Neuronal stem cell (in vitro differentiated cells): ENCODE results near the gene PDIA4.
"Not testable (repeated sequence)": the region's sequence is repeated elsewhere in the genome, so short reads cannot be mapped to it uniquely, and the experiment has no call there.

ENCODE experiments used
- DNase-seq: peaks from one replicate; pipeline ENCODE4 v3.0.0-alpha.2; 2013; ENCODE audit warnings: low spot score
- H2AFZ ChIP-seq: one replicate; pipeline ENCODE4 v1.6.1; 2013; ENCODE audit warnings: mild to moderate bottlenecking, low read length, inconsistent platforms
- H2AK5ac ChIP-seq: 2 replicates; pipeline ENCODE4 v1.6.1; 2013; ENCODE audit warnings: low read depth, mild to moderate bottlenecking, inconsistent platforms, low read length, moderate library complexity, mixed read lengths
- H2BK120ac ChIP-seq: 2 replicates; pipeline ENCODE4 v1.6.1; 2013; ENCODE audit warnings: low read depth, mild to moderate bottlenecking, inconsistent platforms, low read length, moderate library complexity, mixed read lengths
- H2BK12ac ChIP-seq: one replicate; pipeline ENCODE4 v1.6.1; 2013; ENCODE audit warnings: low read length, inconsistent platforms
- H2BK15ac ChIP-seq: 2 replicates; pipeline ENCODE4 v1.6.1; 2013; ENCODE audit warnings: mild to moderate bottlenecking, low read length, inconsistent platforms, mixed read lengths
- H2BK5ac ChIP-seq: one replicate; pipeline ENCODE4 v1.6.1; 2013; ENCODE audit warnings: inconsistent platforms, mild to moderate bottlenecking, low read length, moderate library complexity
- H3K14ac ChIP-seq: one replicate; pipeline ENCODE4 v1.6.1; 2013; ENCODE audit warnings: low read length, inconsistent platforms
- H3K18ac ChIP-seq: 2 replicates; pipeline ENCODE4 v1.6.1; 2013; ENCODE audit warnings: low read length, inconsistent platforms
- H3K23ac ChIP-seq: 2 replicates; pipeline ENCODE4 v1.6.1; 2013; ENCODE audit warnings: low read depth, mild to moderate bottlenecking, mixed read lengths, low read length, inconsistent platforms; ENCODE audit not compliant: poor library complexity
- H3K27ac ChIP-seq: replicated peaks from 3 replicates; pipeline ENCODE4 v1.5.1; 2013; ENCODE audit warnings: low read length, inconsistent platforms
- H3K27me3 ChIP-seq, 3 experiments: 2 replicates each; pipeline ENCODE4 v1.6.1; 2013; ENCODE audit warnings: low read length in 3 of 3, mild to moderate bottlenecking in 2 of 3, inconsistent platforms in 1 of 3, low read depth in 1 of 3, mixed read lengths in 1 of 3, moderate library complexity in 1 of 3; ENCODE audit not compliant: control insufficient read depth in 3 of 3, insufficient read depth in 3 of 3
- H3K36me3 ChIP-seq, 2 donors: replicated peaks in 1 of 2; 2 replicates each; pipeline ENCODE4 v1.6.1; 2013; ENCODE audit warnings: low read length in 2 of 2; ENCODE audit not compliant: control insufficient read depth in 2 of 2, insufficient read depth in 2 of 2
- H3K4ac ChIP-seq: 2 replicates; pipeline ENCODE4 v1.6.1; 2013; ENCODE audit warnings: inconsistent platforms, mild to moderate bottlenecking, low read length, moderate library complexity
- H3K4me1 ChIP-seq, 2 donors: 1 replicate in 1 of 2; 2 replicates in 1 of 2; pipeline ENCODE4 v1.6.1; 2013; ENCODE audit warnings: low read length in 2 of 2, low read depth in 1 of 2; ENCODE audit not compliant: control insufficient read depth in 2 of 2, insufficient read depth in 1 of 2
- H3K4me2 ChIP-seq: one replicate; pipeline ENCODE4 v1.6.1; 2013; ENCODE audit warnings: mild to moderate bottlenecking, low read length, inconsistent platforms; ENCODE audit not compliant: insufficient read depth, poor library complexity, severe bottlenecking
- H3K4me3 ChIP-seq, 2 donors: 2 replicates each; pipeline ENCODE4 v1.5.1; 2013; ENCODE audit warnings: low read length in 2 of 2, mild to moderate bottlenecking in 2 of 2, inconsistent platforms in 1 of 2, moderate library complexity in 1 of 2
- H3K79me1 ChIP-seq: one replicate; pipeline ENCODE4 v1.6.1; 2013; ENCODE audit warnings: low read depth, mild to moderate bottlenecking, inconsistent platforms, low read length, moderate library complexity
- H3K9ac ChIP-seq: one replicate; pipeline ENCODE4 v1.6.1; 2013; ENCODE audit warnings: mild to moderate bottlenecking, low read depth, low read length, inconsistent platforms; ENCODE audit not compliant: poor library complexity
- H3K9me3 ChIP-seq, 2 donors: replicated peaks in 1 of 2; 2 replicates each; pipeline versions ENCODE3 to v1.6.1; 2013; ENCODE audit warnings: low read length in 2 of 2, mild to moderate bottlenecking in 2 of 2, inconsistent platforms in 1 of 2, low read depth in 1 of 2, mixed read lengths in 1 of 2, moderate library complexity in 1 of 2; ENCODE audit not compliant: control insufficient read depth in 2 of 2, insufficient read depth in 1 of 2
- H4K8ac ChIP-seq: one replicate; pipeline ENCODE4 v1.6.1; 2013; ENCODE audit warnings: low read depth, mild to moderate bottlenecking, inconsistent platforms, low read length, moderate library complexity
- H4K91ac ChIP-seq: one replicate; pipeline ENCODE4 v1.6.1; 2013; ENCODE audit warnings: low read length, low read depth, mild to moderate bottlenecking, inconsistent platforms; ENCODE audit not compliant: poor library complexity
- WGBS, 2 donors: extraction: QIAGEN DNeasy Blood & Tissue Kit; methylation state at CpG; one replicate each; pipeline ENCODE4 v1.1.7; 2013; ENCODE audit warnings: missing lambda C conversion rate in 2 of 2, mixed read lengths in 1 of 2; ENCODE audit not compliant: insufficient read length in 2 of 2, insufficient replicate concordance in 1 of 2; ENCODE audit errors: extremely low coverage in 2 of 2; 5-methylcytosine and 5-hydroxymethylcytosine counted together

The PDIA4 gene

GRCh38 chr7:149038641-149039040 is 10.3 kb upstream of the PDIA4 start:
- H3K36me3 ChIP-seq, H3K18ac ChIP-seq, H2BK15ac ChIP-seq, H3K27me3 ChIP-seq, H4K91ac ChIP-seq, H4K8ac ChIP-seq, H3K9ac ChIP-seq, H3K4me2 ChIP-seq, H3K4me1 ChIP-seq, H2BK5ac ChIP-seq, H3K27ac ChIP-seq, H3K14ac ChIP-seq, H3K79me1 ChIP-seq, H3K9me3 ChIP-seq, H2AK5ac ChIP-seq, H2BK12ac ChIP-seq, H2AFZ ChIP-seq, H3K23ac ChIP-seq, H2BK120ac ChIP-seq, DNase-seq, H3K4ac ChIP-seq, H3K4me3 ChIP-seq: not testable (repeated sequence)
- no CpG with 5 or more reads among the region's 32 CpGs for WGBS, 2 donors

DNA sequence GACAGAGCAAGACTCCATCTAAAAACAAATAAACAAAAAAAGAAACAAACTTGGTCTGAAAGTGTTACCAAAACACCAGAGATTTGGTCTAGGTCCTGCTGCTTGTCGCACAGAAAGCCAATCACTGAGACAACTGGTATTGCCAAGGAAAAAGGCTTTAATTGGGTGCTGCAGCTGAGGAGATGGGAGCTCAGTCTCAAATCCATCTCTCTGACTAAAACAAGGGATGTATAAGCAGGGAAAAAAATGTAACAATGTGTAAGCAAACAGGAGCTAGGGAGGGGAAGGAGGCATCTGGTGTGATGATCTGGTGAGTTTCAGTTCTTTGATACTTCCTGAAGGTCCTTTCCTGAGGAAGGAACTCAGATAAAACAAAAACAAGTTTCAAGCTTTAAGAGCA is 8.4 kb upstream of the PDIA4 start:
- no peak overlapping the region for H3K18ac ChIP-seq
- H3K4ac ChIP-seq: no peak overlapping the region
- H3K9ac ChIP-seq: no peak overlapping the region
- no peak overlapping the region for H2BK5ac ChIP-seq
- H3K23ac ChIP-seq: no peak overlapping the region
- no peaks in the 10 kb centered on the region for H3K36me3 ChIP-seq
- no peak overlapping the region for H3K27ac ChIP-seq
- no peak overlapping the region for H3K4me3 ChIP-seq
- no peaks in the 10 kb centered on the region for H3K4me1 ChIP-seq
- H2AK5ac ChIP-seq: no peak overlapping the region
- H3K79me1 ChIP-seq: no peaks in the 10 kb centered on the region
- H2BK12ac ChIP-seq: no peak overlapping the region
- H2AFZ ChIP-seq: no peak overlapping the region
- no peak overlapping the region for H3K14ac ChIP-seq
- H4K8ac ChIP-seq: no peak overlapping the region
- no peak overlapping the region for H4K91ac ChIP-seq
- no peak overlapping the region for H3K4me2 ChIP-seq
- peaks cover 0 to 2% of the 10 kb centered on the region in 2 donors for H3K9me3 ChIP-seq
- H2BK15ac ChIP-seq: no peak overlapping the region
- no peak for DNase-seq
- no peaks in the 10 kb centered on the region for H3K27me3 ChIP-seq
- no peak overlapping the region for H2BK120ac ChIP-seq
- no CpG with 5 or more reads among the region's 1 CpG for WGBS, 2 donors

- peaks cover 4 to 5% of the 10 kb centered on the region in 2 donors for H3K4me1 ChIP-seq
- H2AFZ ChIP-seq: no peak overlapping the region
- no peak overlapping the region for H2BK5ac ChIP-seq
- no peak overlapping the region for H3K4me3 ChIP-seq
- H3K36me3 ChIP-seq: peaks cover 0 to 2% of the 10 kb centered on the region in 2 donors
- no peak overlapping the region for H2BK120ac ChIP-seq
- H3K14ac ChIP-seq: no peak overlapping the region
- no CpG with 5 or more reads among the region's 3 CpGs for WGBS, 2 donors
- H3K23ac ChIP-seq: no peak overlapping the region
- H2BK12ac ChIP-seq: no peak overlapping the region
- no peaks in the 10 kb centered on the region for H3K79me1 ChIP-seq
- H3K9ac ChIP-seq: no peak overlapping the region
- no peak overlapping the region for H2AK5ac ChIP-seq
- H3K27me3 ChIP-seq: no peaks in the 10 kb centered on the region
- no peak overlapping the region for H3K18ac ChIP-seq
- H4K91ac ChIP-seq: no peak overlapping the region
- no peak overlapping the region for H4K8ac ChIP-seq
- H3K9me3 ChIP-seq: no peaks in the 10 kb centered on the region
- no peak overlapping the region for H3K27ac ChIP-seq
- H3K4me2 ChIP-seq: no peak overlapping the region
- no peak overlapping the region for H2BK15ac ChIP-seq
- no peak overlapping the region for H3K4ac ChIP-seq
- DNase-seq: no peak
Observed at GRCh38 chr7:149031353-149031910, 3.1 kb upstream of the PDIA4 start.

DNA sequence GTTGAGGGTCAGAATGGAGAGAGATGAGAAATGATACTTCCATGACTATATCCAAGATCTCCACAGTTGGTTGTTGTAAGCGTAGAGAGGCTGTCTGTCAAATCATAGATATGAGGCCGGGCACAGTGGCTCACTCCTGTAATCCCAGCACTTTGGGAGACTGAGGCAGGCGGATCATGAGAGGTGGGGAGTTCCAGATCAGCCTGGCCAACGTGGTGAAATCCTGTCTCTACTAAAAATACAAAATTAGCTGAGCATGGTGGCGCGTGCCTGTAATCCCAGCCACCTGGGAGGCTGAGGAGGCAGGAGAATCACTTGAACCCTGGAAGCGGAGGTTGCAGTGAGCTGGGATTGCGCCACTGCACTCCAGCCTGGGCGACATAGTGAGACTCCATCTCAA is 2.1 kb upstream of the PDIA4 start:
- H3K36me3 ChIP-seq: peaks cover 0 to 12% of the 10 kb centered on the region in 2 donors
- not testable (repeated sequence) for H3K27ac ChIP-seq, H3K79me1 ChIP-seq, H2BK15ac ChIP-seq, H2BK120ac ChIP-seq, H4K91ac ChIP-seq, H4K8ac ChIP-seq, H3K23ac ChIP-seq, H2AK5ac ChIP-seq, DNase-seq, H2BK12ac ChIP-seq, H2BK5ac ChIP-seq, H3K9ac ChIP-seq, H3K27me3 ChIP-seq, H3K4me1 ChIP-seq, H3K18ac ChIP-seq, H3K4ac ChIP-seq, H3K4me3 ChIP-seq, H3K4me2 ChIP-seq, H2AFZ ChIP-seq, H3K9me3 ChIP-seq, H3K14ac ChIP-seq
- WGBS, 2 donors: no CpG with 5 or more reads among the region's 9 CpGs
